SU-DHL-6 (cell line): ENCODE data around the gene SAP30.
A peak's percentile ranks its signal among the peaks of the same experiment; 100 is the strongest.

ENCODE experiments used
- H2AFZ ChIP-seq: fragments of 200-600 bp; sonication (generic); 2 replicates; pipeline ENCODE4 v1.6.1; 2014; ENCODE audit warnings: low read depth, mild to moderate bottlenecking, moderate library complexity, mixed read lengths, antibody characterized with exemption, low read length; ENCODE audit not compliant: severe bottlenecking
- H3F3A ChIP-seq: fragments of 200-600 bp; shearing (Covaris generic); 2 replicates; pipeline ENCODE4 v1.6.0; 2016; ENCODE audit warnings: antibody characterized with exemption, mild to moderate bottlenecking; ENCODE audit not compliant: insufficient read depth
- H3K27ac ChIP-seq: fragments of 200-600 bp; sonication (generic); 2 replicates; pipeline ENCODE4 v1.5.1; 2016; ENCODE audit warnings: low read depth, mild to moderate bottlenecking, low read length, moderate library complexity, mixed read lengths
- H3K27me3 ChIP-seq: fragments of 200-600 bp; sonication (generic), shearing (Covaris generic); 2 replicates; pipeline ENCODE4 v1.6.0; 2014; ENCODE audit warnings: mild to moderate bottlenecking, low read length
- H3K36me3 ChIP-seq: fragments of 200-600 bp; sonication (generic); 2 replicates; pipeline ENCODE4 v1.6.1; 2014; ENCODE audit warnings: mild to moderate bottlenecking, low read length, mixed read lengths
- H3K4me2 ChIP-seq: fragments of 300-600, 200-600 bp; shearing (Covaris generic), sonication (generic); 2 replicates; pipeline ENCODE4 v1.6.0; 2014; ENCODE audit warnings: low read length, low read depth, mild to moderate bottlenecking; ENCODE audit not compliant: poor library complexity, severe bottlenecking
- H3K4me3 ChIP-seq: fragments of 200-600 bp; sonication (generic); 2 replicates; pipeline ENCODE4 v1.5.1; 2014; ENCODE audit warnings: antibody characterized with exemption, low read length, mild to moderate bottlenecking, mixed read lengths; ENCODE audit not compliant: insufficient read depth, poor library complexity, severe bottlenecking
- H3K79me2 ChIP-seq: fragments of 200-600 bp; sonication (generic); 2 replicates; pipeline ENCODE4 v1.6.1; 2014; ENCODE audit warnings: mild to moderate bottlenecking, low read length, moderate library complexity; ENCODE audit not compliant: insufficient read depth
- H3K9ac ChIP-seq: fragments of 200-600 bp; sonication (generic); 2 replicates; pipeline ENCODE4 v1.7.0; 2014; ENCODE audit warnings: mild to moderate bottlenecking, low read length
- H3K9me2 ChIP-seq: fragments of 200-600 bp; sonication (generic); replicated peaks from 2 replicates; pipeline ENCODE4 v1.6.1; 2014; ENCODE audit warnings: low read length; ENCODE audit not compliant: insufficient read depth
- H3K9me3 ChIP-seq: fragments of 200-600 bp; sonication (generic); 2 replicates; pipeline ENCODE4 v1.6.1; 2014; ENCODE audit warnings: low read length, mixed read lengths; ENCODE audit not compliant: insufficient read depth
- H4K20me1 ChIP-seq: fragments of 200-600 bp; sonication (generic); 2 replicates; pipeline ENCODE4 v1.6.1; 2014; ENCODE audit warnings: low read depth, mild to moderate bottlenecking, antibody characterized with exemption, low read length, moderate library complexity, mixed read lengths
- EZH2phosphoT487 ChIP-seq: fragments of 200-600 bp; sonication (generic), shearing (Covaris generic); conservative IDR thresholded peaks from 2 replicates; pipeline ENCODE4 v1.6.1; 2018; ENCODE audit warnings: mild to moderate bottlenecking, antibody characterized with exemption, low read length, moderate library complexity, mixed read lengths
- TF ChIP-seq, protein P1 (sequence below): fragments of 200-600 bp; sonication (generic); IDR thresholded peaks from one replicate; pipeline ENCODE4 v1.5.1; 2017; ENCODE audit warnings: antibody characterized with exemption, mild to moderate bottlenecking, low read length, moderate library complexity; ENCODE audit not compliant: insufficient read depth, poor library complexity, severe bottlenecking

SAP30 gene

DNA sequence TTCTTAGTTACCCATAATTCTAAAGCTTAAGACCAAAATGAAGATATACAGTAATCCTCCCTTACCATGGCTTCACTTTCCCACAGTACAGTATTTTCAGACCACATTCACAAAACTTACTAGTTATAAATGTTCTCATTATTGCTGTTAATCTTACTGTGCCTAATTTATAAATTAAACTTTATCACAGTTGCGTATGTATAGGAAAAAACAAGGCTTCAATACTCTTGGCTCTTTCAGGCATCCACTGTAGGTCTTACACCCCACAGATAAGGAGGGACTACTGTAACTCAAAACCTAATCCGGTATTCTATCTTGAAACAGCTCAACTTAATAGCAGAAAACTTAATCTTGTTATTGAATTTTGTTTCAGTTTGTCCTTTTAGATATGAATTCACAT, 40.2 kb upstream of the SAP30 start:
- Histone ChIP-seq H2AFZ (no peak overlapping the region), H3K4me2 (peak overlapping the region; percentile 25), H3K9ac (no peak overlapping the region), H3K9me3 (no peaks in the 10 kb centered on the region), H3K9me2 (no peaks in the 10 kb centered on the region), H3K79me2 (peaks cover 32% of the 10 kb centered on the region), H3K4me3 (no peak overlapping the region), H3K27me3 (no peaks in the 10 kb centered on the region), H3F3A (peaks cover 77% of the 10 kb centered on the region), H4K20me1 (peaks cover 31% of the 10 kb centered on the region), H3K36me3 (peaks cover 65% of the 10 kb centered on the region), H3K27ac (peak overlapping the region; percentile 19; the same call in 1 of the 2 replicates)
- TF ChIP-seq, protein P1, sequence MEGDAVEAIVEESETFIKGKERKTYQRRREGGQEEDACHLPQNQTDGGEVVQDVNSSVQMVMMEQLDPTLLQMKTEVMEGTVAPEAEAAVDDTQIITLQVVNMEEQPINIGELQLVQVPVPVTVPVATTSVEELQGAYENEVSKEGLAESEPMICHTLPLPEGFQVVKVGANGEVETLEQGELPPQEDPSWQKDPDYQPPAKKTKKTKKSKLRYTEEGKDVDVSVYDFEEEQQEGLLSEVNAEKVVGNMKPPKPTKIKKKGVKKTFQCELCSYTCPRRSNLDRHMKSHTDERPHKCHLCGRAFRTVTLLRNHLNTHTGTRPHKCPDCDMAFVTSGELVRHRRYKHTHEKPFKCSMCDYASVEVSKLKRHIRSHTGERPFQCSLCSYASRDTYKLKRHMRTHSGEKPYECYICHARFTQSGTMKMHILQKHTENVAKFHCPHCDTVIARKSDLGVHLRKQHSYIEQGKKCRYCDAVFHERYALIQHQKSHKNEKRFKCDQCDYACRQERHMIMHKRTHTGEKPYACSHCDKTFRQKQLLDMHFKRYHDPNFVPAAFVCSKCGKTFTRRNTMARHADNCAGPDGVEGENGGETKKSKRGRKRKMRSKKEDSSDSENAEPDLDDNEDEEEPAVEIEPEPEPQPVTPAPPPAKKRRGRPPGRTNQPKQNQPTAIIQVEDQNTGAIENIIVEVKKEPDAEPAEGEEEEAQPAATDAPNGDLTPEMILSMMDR = no peak
- TF ChIP-seq EZH2phosphoT487 = no peak

DNA sequence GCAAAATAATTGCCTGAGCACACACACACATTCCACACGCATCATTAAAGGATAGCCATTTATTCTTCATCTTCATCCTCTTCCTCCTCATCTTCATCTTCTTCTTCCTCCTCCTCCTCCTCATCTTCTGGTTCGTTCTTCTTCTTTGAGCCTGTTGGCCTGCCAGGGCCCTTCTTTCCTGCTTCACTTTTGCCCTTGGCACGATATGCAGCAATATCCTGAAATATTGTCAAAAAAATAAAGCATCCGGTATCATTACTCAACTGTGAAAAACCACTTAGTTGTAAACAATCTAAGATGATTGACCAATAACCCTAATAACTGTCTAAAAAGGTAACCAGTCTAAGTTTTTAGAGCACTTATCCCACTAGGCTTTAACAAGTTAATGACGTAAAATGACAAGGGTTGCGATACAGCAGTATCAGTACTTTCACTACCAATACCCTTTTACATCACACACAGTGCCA, 38.7 kb upstream of the SAP30 start:
- Histone ChIP-seq H3K36me3 (peaks cover 56% of the 10 kb centered on the region), H3K9ac (peak overlapping the region; percentile 100), H3F3A (peaks cover 75% of the 10 kb centered on the region)

DNA sequence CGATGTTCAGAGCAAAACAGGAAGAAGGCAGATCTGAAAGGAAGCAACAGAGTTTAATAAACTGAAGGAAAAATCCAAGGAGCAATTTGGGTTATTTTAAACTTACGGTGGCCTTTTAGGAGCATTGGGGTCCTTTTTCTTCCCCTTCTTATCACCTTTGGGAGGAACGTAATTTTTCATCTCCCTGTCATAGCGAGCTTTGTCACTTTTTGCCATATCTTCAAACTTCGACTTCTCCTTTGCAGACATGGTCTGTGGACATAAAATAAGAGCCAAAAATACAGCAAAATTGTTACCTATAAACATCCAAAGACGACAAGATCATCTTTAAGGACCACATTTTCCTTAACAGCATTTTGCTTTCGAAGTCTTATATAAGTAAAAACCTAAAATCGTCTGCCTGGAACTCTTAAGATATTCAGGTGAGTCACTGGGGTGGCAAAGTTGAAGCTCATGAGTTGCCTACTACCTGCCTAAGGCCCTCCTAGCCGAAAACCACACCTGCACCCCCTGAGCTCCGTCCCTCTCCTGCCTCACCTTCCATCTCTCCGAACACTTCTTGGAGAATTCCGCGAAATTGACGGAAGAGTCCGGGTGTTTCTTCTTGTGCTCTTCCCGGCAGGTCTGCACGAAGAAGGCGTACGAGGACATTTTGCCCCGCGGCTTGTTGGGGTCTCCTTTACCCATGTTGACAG, 37.6 kb upstream of the SAP30 start:
- Histone ChIP-seq H3K27ac (peak overlapping the region; percentile 96), H3K27me3 (no peaks in the 10 kb centered on the region), H3F3A (peaks cover 65% of the 10 kb centered on the region), H3K4me3 (peak overlapping the region; percentile 100), H3K9me3 (no peaks in the 10 kb centered on the region), H3K79me2 (peaks cover 39% of the 10 kb centered on the region), H4K20me1 (peaks cover 31% of the 10 kb centered on the region), H3K9ac (peak overlapping the region; percentile 100), H3K4me2 (peak overlapping the region; percentile 96), H2AFZ (no peak overlapping the region), H3K36me3 (peaks cover 49% of the 10 kb centered on the region), H3K9me2 (no peaks in the 10 kb centered on the region)
- TF ChIP-seq, protein P1 = no peak
- no peak for TF ChIP-seq EZH2phosphoT487

More for the DNA sequence above, 38.7 kb upstream of the SAP30 start:
- Histone ChIP-seq H3K9me2 (no peaks in the 10 kb centered on the region), H3K4me2 (peak overlapping the region; percentile 96), H4K20me1 (peaks cover 31% of the 10 kb centered on the region), H3K79me2 (peaks cover 39% of the 10 kb centered on the region), H3K27me3 (no peaks in the 10 kb centered on the region), H2AFZ (no peak overlapping the region), H3K4me3 (peak overlapping the region; percentile 100), H3K9me3 (no peaks in the 10 kb centered on the region), H3K27ac (peak overlapping the region; percentile 96)
- TF ChIP-seq, protein P1 = no peak
- TF ChIP-seq EZH2phosphoT487 = no peak
